Measurements from ENCODE around the gene WDR38. TPM values are rescaled to one million over a fixed set of nuclear protein-coding genes. Genes with fewer than 3 reads are reported as not detected.

WDR38 gene
- total RNA-seq, 1 donor from 2014 or later = not detected

GRCh38 chr9:124868511-124869465 is 15.5 kb downstream of the WDR38 start:
- H3K9me3 ChIP-seq (replicated peaks) = no peaks in the 10 kb centered on the region
- H3K27ac ChIP-seq (replicated peaks) = peak overlapping the region; percentile 96
- intact Hi-C loops (cut with micrococcal nuclease) = no loop called here
- H3K36me3 ChIP-seq = peaks cover 3% of the 10 kb centered on the region
- TF ChIP-seq CTCF (IDR thresholded peaks at IDR 0.05; ENCODE audit: borderline replicate concordance) = no peak
- peak; percentile 88 for DNase-seq
- H3K4me1 ChIP-seq = peaks cover 70% of the 10 kb centered on the region
- no peaks in the 10 kb centered on the region for H3K27me3 ChIP-seq (ENCODE audit: low read depth)
- H3K4me3 ChIP-seq = peak overlapping the region; percentile 98

- H3K9me3 ChIP-seq (replicated peaks) = no peaks in the 10 kb centered on the region
- H3K27me3 ChIP-seq (ENCODE audit: low read depth) = no peaks in the 10 kb centered on the region
- no peak for TF ChIP-seq CTCF (IDR thresholded peaks at IDR 0.05; ENCODE audit: borderline replicate concordance)
- no peak for DNase-seq
- peak overlapping the region; percentile 98 for H3K4me3 ChIP-seq
- peaks cover 11% of the 10 kb centered on the region for H3K36me3 ChIP-seq
- peaks cover 73% of the 10 kb centered on the region for H3K4me1 ChIP-seq
- H3K27ac ChIP-seq (replicated peaks) = peak overlapping the region; percentile 96
- intact Hi-C loops (cut with micrococcal nuclease) = no loop called here
Measured at GRCh38 chr9:124869466-124869985, 16.3 kb downstream of the WDR38 start.

- no peaks in the 10 kb centered on the region for H3K9me3 ChIP-seq (replicated peaks)
- H3K27ac ChIP-seq (replicated peaks) = peak overlapping the region; percentile 96
- peaks cover 16% of the 10 kb centered on the region for H3K36me3 ChIP-seq
- no peaks in the 10 kb centered on the region for H3K27me3 ChIP-seq (ENCODE audit: low read depth)
- intact Hi-C loops (cut with micrococcal nuclease) = no loop called here
- no peak for TF ChIP-seq CTCF (IDR thresholded peaks at IDR 0.05; ENCODE audit: borderline replicate concordance)
- H3K4me3 ChIP-seq = peak overlapping the region; percentile 98
- H3K4me1 ChIP-seq = peaks cover 73% of the 10 kb centered on the region
- DNase-seq = no peak
Measured at GRCh38 chr9:124869986-124870560, 16.8 kb downstream of the WDR38 start.

- intact Hi-C loops (cut with micrococcal nuclease) = no loop called here
- H3K4me1 ChIP-seq = peaks cover 73% of the 10 kb centered on the region
- H3K36me3 ChIP-seq = peaks cover 23% of the 10 kb centered on the region
- H3K27me3 ChIP-seq (ENCODE audit: low read depth) = no peaks in the 10 kb centered on the region
- peak overlapping the region; percentile 98 for H3K4me3 ChIP-seq
- no peak for DNase-seq
- H3K9me3 ChIP-seq (replicated peaks) = no peaks in the 10 kb centered on the region
- peak overlapping the region; percentile 96 for H3K27ac ChIP-seq (replicated peaks)
- TF ChIP-seq CTCF (IDR thresholded peaks at IDR 0.05; ENCODE audit: borderline replicate concordance) = no peak
Measured at GRCh38 chr9:124870723-124871122, 17.5 kb downstream of the WDR38 start.

- Histone ChIP-seq H3K4me3 (peak overlapping the region; percentile 98), H3K27me3 (ENCODE audit: low read depth) (no peaks in the 10 kb centered on the region), H3K27ac (replicated peaks) (peak overlapping the region; percentile 96), H3K36me3 (peaks cover 27% of the 10 kb centered on the region), H3K4me1 (peaks cover 73% of the 10 kb centered on the region), H3K9me3 (replicated peaks) (no peaks in the 10 kb centered on the region)
- intact Hi-C loops (cut with micrococcal nuclease) = no loop called here
- no peak for TF ChIP-seq CTCF (IDR thresholded peaks at IDR 0.05; ENCODE audit: borderline replicate concordance)
- DNase-seq = no peak
Measured at GRCh38 chr9:124871156-124871561, 17.9 kb downstream of the WDR38 start.
